Nephron (organoid): Measurements from ENCODE around the gene PSMD11.

Experiments used
- H3K27ac Mint-ChIP-seq, 3 experiments: 2 replicates each; pipeline ENCODE4 v1.8.0; 2020; ENCODE audit warnings: mixed read lengths in 3 of 3, mild to moderate bottlenecking in 2 of 3, moderate library complexity in 1 of 3
- H3K27me3 Mint-ChIP-seq: 2 replicates; pipeline ENCODE4 v1.8.0; 2021; ENCODE audit warnings: low read depth, mild to moderate bottlenecking, moderate library complexity, mixed read lengths
- H3K36me3 Mint-ChIP-seq: 2 replicates; pipeline ENCODE4 v1.8.0; 2020; ENCODE audit warnings: low read depth, mixed read lengths
- H3K4me1 Mint-ChIP-seq: 2 replicates; pipeline ENCODE4 v1.8.0; 2020; ENCODE audit warnings: mixed read lengths
- H3K4me3 Mint-ChIP-seq, 3 experiments: 2 replicates each; pipeline ENCODE4 v1.8.0; 2020; ENCODE audit warnings: mild to moderate bottlenecking in 3 of 3, mixed read lengths in 3 of 3, moderate library complexity in 2 of 3
- H3K9me3 Mint-ChIP-seq: 2 replicates; pipeline ENCODE4 v1.8.0; 2020; ENCODE audit warnings: mixed read lengths
- TF ChIP-seq, protein P1 (sequence below), 3 experiments: fragments of 200-600 bp; sonication (generic); IDR thresholded peaks; one replicate each; pipeline ENCODE4 v1.5.0; 2021; ENCODE audit warnings: antibody characterized with exemption in 3 of 3; ENCODE audit not compliant: unreplicated experiment in 3 of 3

The PSMD11 gene

DNA sequence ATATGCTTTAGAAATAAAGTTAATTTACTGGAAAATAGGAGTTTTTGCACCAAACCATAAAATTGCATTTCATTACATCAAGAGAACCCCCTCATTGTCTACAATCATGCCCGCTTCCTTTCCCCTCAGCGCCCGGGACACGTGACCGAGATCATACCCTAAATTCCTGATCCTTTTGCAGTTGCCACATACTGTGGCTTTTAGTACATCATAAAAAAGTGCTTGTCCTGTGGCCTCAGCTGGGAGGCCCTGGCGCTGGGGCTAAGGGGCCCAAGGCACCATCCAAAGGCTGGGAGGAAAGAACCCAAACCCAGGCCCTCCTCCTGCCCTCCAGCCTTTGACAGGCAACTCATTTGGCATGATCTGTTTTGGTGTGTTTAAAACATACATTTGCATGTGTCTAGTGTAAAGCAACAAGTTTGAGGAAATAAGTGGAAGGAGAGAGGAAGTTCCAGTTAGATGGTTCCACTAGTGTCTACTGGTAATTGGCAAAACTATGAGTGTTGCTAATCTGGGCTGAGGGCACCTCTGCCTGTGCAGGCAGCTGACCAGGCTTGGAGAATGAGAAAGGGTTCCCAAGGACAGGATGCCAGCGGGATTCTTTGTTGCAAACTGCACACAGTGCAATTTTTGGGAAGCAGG lies 48.5 kb downstream of the PSMD11 start:
- H3K9me3 Mint-ChIP-seq: no peaks in the 10 kb centered on the region
- H3K4me1 Mint-ChIP-seq: peaks cover 56% of the 10 kb centered on the region
- peak overlapping the region in 1 of 3 experiments; percentile 42 for H3K4me3 Mint-ChIP-seq
- H3K27me3 Mint-ChIP-seq: peaks cover 5% of the 10 kb centered on the region
- peaks cover 12% of the 10 kb centered on the region for H3K36me3 Mint-ChIP-seq
- TF ChIP-seq, protein P1, sequence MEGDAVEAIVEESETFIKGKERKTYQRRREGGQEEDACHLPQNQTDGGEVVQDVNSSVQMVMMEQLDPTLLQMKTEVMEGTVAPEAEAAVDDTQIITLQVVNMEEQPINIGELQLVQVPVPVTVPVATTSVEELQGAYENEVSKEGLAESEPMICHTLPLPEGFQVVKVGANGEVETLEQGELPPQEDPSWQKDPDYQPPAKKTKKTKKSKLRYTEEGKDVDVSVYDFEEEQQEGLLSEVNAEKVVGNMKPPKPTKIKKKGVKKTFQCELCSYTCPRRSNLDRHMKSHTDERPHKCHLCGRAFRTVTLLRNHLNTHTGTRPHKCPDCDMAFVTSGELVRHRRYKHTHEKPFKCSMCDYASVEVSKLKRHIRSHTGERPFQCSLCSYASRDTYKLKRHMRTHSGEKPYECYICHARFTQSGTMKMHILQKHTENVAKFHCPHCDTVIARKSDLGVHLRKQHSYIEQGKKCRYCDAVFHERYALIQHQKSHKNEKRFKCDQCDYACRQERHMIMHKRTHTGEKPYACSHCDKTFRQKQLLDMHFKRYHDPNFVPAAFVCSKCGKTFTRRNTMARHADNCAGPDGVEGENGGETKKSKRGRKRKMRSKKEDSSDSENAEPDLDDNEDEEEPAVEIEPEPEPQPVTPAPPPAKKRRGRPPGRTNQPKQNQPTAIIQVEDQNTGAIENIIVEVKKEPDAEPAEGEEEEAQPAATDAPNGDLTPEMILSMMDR (IDR thresholded peaks at IDR 0.05; ENCODE audit: unreplicated experiment in 3 of 3): no peak
- H3K27ac Mint-ChIP-seq: no peak overlapping the region

DNA sequence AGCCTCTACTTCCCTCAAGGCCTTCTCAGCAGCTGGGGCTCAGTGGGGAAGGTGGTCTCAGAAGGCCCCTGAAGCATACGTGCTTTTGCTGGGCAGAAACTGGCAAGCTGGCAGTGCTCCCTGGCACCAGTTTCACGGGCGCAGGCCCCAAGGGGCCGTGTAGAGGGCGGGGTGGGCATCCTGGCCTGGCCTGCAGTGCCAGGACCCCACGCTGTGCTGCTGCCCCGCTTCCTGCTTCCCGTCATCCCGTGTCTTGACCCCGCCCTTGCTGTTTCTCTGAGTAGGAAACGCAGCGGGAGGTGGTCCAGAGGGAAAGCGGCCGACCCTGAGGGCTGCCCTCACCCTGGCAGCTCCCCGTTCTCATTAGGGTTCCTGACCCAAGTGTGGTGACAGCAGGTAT lies 49.3 kb downstream of the PSMD11 start:
- H3K4me1 Mint-ChIP-seq: peaks cover 57% of the 10 kb centered on the region
- TF ChIP-seq, protein P1 (IDR thresholded peaks at IDR 0.05; ENCODE audit: unreplicated experiment in 3 of 3): no peak
- H3K27ac Mint-ChIP-seq: no peak overlapping the region
- H3K9me3 Mint-ChIP-seq: no peaks in the 10 kb centered on the region
- H3K4me3 Mint-ChIP-seq: no peak overlapping the region
- peaks cover 10% of the 10 kb centered on the region for H3K27me3 Mint-ChIP-seq
- peaks cover 12% of the 10 kb centered on the region for H3K36me3 Mint-ChIP-seq

DNA sequence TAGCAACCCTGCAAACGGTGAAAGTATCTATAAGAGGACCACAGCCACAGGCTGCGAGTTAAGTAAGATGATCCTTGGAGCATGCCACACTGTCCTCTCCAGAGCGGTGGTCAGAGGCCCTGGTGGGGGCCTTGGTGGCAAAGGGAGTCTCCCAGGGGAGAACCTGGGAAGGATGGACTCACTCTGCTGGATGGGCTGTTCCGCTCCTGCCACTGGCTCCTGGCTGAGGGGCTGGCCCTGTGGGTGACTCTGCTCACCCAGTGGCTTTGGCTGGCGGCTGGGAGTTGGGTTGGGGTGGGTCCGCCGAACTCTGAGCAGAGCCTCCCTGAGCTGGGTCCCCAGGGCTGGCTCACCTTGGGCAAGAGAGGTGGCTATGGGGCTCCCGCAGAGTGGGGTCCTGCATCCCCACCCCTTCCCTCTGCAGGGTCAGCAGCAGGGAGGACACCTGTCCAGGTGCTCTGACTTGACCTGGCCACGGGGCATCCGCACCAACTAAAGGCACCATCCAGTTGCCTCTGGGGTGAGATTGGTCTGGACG lies 49.7 kb downstream of the PSMD11 start:
- peaks cover 10% of the 10 kb centered on the region for H3K27me3 Mint-ChIP-seq
- no peaks in the 10 kb centered on the region for H3K9me3 Mint-ChIP-seq
- H3K36me3 Mint-ChIP-seq: peaks cover 12% of the 10 kb centered on the region
- no peak overlapping the region for H3K4me3 Mint-ChIP-seq
- no peak overlapping the region for H3K27ac Mint-ChIP-seq
- H3K4me1 Mint-ChIP-seq: peaks cover 56% of the 10 kb centered on the region
- TF ChIP-seq, protein P1 (IDR thresholded peaks at IDR 0.05; ENCODE audit: unreplicated experiment in 3 of 3): no peak

DNA sequence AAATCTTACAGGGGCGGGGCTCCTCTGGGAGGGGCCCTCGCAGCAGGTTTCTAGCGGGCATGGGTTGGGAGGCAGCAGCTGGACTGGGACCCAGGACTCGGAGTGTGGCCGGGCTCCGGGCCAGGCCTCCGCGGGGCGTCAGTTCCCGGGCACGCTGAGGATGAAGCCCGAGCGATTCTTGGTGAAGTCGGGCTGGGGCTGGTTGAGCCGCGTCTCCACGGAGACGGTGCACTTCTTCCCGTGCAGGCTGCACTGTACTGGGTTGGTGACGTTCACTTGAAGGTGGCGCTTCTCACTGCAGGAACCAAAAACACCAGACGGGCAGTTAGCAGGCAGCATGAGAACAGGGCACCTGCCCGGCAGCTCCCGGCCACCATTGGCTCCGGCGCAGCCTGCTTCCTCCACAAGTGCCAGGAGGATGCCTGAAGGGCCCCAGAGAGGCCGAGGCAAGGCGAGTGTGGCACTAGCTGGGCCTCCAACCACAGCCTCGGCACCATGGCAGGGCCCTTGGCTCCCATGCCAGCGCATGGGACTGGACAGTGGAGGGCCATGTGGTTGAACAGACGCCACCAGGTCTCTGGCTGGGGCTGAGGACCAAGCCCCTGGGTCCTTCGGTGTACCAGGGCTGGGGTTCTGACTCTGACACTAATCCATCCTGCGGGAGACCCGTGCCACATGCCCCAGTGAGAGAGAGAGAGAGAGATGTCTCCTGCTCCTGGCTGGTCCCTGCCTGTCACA lies 50.5 kb downstream of the PSMD11 start:
- Mint-ChIP-seq H3K9me3 (no peaks in the 10 kb centered on the region), H3K4me3 (no peak overlapping the region)

DNA sequence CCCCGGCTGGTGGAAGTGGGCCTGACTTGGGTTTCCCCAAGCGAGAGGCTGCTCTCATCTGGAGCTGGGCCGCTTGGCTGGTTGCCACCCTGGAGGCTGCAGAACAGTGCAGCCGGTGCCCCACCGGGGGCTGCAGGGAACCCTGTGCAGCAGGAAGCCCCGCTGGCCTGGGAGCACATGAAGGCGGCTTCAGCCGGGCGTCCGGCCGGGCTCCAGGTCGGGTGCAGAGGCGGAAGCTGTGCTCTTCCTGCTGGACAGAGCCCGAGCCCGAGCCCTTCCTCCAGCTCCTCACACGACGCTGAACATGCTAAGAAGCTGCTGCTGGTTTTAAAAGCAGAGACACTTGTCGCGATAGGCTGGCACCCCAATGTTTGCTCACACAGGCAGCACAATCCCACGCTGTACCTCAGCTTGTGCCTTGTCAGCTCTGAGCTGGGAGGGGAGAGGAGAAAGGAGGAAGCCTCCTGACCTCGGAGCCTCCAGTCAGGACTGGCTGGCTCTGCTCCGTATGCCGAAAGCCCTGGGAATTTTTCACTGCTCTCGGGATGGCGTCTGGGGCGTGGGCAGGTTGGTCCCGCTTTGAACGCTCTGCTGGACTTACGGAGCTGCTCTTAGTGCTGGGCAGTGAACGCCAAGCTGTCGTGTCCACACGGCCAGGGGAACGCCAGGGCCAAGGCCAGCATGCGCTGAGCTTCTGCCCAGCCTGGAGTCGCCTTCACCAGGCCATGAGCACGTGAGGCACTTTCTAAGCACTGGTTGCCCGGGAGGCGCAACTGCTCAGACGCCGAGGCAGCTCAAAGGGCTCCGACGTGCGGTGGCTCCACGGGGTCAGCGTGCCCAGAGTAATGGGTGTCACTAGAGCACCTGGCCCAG lies 51.3 kb downstream of the PSMD11 start:
- TF ChIP-seq, protein P1 (IDR thresholded peaks at IDR 0.05; ENCODE audit: unreplicated experiment in 3 of 3): no peak
- peaks cover 10% of the 10 kb centered on the region for H3K27me3 Mint-ChIP-seq
- peaks cover 43% of the 10 kb centered on the region for H3K4me1 Mint-ChIP-seq
- peaks cover 8% of the 10 kb centered on the region for H3K36me3 Mint-ChIP-seq
- no peak overlapping the region for H3K4me3 Mint-ChIP-seq
- H3K9me3 Mint-ChIP-seq: no peaks in the 10 kb centered on the region
- no peak overlapping the region for H3K27ac Mint-ChIP-seq

More for the DNA sequence above, 50.5 kb downstream of the PSMD11 start:
- Mint-ChIP-seq H3K4me1 (peaks cover 49% of the 10 kb centered on the region), H3K27me3 (peaks cover 10% of the 10 kb centered on the region), H3K36me3 (peaks cover 8% of the 10 kb centered on the region), H3K27ac (no peak overlapping the region)
- TF ChIP-seq, protein P1 (IDR thresholded peaks at IDR 0.05; ENCODE audit: unreplicated experiment in 3 of 3): no peak
